Lung microvascular endothelial cell (primary cell): ENCODE measurements around the gene DES. TPM values are rescaled to one million over a fixed set of nuclear protein-coding genes. Genes with fewer than 3 reads are reported as not detected.

Source experiments
- DNase-seq, 2 donors: peaks; one replicate each; pipeline versions ENCODE4 v3.0.0 to v3.0.0-alpha.2; 2010; ENCODE audit warnings: low read depth in 2 of 2
- total RNA-seq: library from RNA; depleted of rRNA; stranded (reverse); fragments of >200 nt; gene quantifications from 2 replicates; pipeline ENCODE4 v1.2.1, GENCODE V29; 2014

Gene DES
- total RNA-seq, 1 donor from 2014 or later: 0.20 TPM

DNA sequence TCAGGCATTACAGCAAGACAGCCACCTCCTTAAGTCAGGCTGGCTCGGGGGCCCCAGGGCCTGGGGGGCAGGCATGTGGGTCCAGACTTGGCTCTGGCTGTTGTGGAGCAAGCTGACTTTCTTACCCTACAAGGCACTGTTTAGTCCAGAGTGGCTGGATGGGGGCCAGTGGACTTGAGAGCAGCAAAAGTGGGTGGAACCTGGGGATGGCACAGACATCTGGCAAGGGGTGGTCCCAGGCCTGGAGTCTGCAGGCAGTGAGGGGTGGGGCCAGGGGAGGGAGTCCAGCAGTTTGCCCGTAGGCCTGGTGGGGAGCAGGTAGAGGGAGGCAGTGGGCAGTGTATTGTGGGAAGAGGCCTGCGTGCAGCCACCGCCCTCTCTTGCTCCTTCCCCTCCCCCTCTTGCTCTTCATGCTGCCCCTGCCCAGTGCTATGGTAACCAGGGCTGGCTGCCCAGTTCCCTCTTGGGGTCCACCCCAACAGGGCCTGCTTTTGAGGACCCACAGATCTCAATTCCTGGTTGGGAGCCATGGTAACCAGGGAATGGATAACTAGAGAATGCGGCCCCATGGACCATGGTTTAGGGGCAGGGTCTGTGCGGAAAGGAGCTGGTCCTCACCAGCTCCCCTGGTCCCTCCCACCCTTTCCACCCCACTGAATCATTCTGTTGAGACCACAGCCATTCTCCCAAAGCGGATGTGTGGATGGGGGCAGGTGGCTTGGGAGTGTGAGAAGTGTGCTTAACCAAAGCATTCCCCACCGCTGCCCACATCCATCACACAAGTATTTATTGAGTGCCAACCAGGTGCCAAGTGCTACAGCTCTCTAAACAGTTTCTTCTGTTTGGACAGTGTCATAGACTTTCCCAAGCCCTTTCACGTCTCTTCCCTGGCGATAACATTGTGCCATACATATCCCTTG, 35.8 kb downstream of the DES start:
- DNase-seq: no peak

DNA sequence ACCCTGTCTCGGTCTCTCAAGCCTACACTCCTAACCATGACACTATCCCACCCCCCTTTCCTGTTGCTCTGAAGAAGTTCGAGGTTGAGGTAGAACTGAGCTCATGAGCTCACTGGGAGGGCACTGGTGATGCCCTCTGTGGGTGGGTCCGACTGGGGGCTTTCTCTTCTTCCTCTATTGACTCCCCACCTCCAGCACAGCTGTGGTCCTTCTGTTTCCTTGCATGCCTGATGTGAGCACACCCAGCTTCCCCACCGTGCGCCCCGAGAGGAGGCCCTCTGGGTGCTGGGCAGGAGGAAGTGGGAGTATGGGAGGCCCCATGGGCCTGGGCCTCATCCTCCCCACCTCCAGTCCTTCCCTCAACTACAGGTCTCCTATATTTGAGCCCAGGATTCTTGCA, 37.4 kb downstream of the DES start:
- DNase-seq: no peak

DNA sequence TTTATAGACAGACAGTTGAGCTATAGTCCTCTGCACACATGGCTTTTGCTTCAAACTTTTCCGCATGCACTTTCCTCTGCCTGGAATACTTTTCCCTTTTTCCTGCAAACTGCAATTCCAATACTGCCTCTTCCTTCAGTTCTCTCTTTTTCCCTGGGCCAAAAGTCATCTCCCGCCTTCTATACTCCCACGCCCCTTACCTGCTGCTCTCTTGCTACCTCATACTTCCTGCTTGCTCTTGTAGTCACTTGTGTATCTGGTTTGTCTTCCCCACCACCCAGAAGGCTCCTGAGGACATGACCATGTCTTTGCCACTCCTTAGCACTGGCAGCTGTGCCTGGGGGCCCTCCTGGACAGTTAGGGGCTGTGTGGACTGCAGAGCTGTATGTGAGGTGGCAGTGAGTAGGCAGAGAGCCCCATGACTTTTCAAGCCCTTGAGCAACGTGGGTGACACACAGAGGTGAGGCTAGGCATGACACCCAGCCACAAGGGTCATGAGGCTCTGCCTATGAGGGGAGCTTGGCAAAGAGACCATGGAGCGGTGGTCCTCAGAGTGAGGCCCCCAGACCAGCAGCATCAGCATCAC, 39.7 kb downstream of the DES start:
- DNase-seq: no peak

DNA sequence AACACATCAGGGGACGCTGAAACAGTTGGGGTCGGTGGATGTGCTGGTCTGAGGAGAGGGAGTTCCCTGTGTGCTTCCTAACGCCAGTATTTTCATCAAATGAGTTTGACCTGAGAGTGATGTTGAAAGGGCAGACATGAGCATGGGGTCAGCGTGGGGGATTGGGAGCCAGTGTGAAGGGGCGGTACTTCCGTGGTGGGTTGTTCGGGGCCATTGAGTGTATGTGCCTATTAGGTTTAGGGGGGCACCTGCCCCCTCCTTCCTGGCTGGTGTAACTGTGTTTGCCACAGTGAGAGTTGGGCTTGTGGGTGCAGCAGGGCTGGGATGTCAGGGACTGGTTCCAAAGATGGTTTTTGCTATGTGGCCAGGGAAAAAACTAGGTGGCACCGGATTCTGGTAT, 40.8 kb downstream of the DES start:
- no peak for DNase-seq

DNA sequence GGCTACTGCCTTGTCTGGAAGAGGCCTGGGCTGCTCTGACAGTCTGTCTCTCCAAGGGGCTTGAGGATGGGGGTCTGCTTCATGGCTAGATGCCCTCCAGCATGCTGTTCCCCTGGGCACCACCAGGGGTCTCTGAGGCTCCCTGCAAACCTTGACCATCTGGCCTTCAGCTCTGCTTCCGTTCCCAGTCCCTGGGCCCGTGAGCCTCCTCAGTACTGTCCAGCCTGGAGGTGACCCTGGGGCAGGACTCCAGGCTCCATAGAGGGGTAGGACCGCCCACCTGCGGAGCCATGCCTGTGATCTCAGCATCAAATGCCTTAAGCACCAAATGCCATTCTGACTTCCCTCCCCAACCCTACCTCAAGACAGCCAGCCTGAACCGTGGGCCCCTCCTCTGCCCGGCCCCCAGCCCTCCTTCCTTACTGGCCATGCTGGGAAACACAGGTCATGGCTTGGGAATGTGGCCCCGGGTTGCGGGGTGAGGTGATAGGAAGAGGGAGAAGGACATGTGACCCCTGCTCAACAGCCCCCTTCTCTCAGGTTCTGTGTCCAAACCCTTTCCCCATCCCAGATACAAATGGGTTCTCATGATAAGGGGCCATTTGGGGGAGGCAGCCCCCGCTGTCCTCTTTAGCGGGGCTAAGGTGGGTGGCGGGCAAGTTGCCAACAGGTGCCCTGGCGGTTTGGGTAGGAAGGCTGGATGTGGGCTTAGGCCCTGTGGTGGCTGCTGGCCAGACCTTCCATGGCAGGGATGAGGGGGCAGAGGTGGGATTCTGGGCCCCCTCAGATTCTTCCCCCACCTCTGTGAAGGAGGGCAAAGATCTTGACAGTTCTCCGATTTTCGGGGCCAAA, 41.5 kb downstream of the DES start:
- peak; percentile 49 to 58 for DNase-seq

DNA sequence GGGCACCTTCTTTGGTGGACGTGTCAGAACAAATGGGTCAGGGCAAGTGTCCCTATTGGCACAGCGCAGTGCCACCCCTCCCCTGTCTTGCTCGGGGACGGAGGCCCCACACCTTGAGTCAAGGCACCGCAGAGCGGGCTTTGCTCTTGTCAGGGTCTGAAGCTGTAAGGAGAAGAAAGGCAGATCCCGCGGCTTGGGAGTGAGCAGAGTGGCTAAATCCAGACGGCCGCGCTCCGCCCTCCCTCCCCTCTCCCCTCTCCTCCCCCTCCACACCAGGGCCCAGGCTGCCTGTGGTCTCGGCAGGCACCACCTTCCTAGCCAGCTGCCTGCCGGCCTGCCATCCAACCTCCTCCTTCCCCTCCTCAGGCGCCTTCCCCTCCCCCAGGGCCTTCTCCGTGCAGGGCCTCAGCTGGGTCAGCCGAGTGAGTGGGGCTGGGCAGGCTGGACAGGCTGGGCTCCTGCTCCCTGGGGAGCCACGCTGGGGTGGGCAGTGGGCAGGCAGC, 42.3 kb downstream of the DES start:
- no peak for DNase-seq

DNA sequence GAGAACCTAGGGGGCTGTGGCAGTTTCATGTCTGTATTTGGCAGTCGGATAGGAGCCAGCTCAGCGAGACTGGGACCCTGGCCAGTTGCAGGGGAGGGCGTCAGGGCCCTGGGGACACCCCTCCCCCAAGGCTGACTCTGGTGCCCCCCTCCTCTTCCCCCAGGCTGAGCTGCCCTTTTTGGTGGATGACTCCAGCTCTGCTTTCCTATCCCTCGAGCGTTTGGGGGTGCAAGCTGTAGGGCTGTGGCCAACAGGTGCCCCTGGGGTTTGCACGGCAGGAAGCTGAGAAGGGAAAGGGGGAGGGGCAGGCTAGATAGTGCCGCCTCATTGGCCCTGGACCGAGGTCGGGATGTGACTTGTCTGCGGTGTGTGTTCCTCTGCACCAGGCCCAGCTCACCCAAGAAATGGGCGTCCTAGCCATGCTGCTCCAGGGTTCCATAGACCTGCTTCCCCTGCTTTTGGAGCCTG, 42.9 kb downstream of the DES start:
- no peak for DNase-seq

DNA sequence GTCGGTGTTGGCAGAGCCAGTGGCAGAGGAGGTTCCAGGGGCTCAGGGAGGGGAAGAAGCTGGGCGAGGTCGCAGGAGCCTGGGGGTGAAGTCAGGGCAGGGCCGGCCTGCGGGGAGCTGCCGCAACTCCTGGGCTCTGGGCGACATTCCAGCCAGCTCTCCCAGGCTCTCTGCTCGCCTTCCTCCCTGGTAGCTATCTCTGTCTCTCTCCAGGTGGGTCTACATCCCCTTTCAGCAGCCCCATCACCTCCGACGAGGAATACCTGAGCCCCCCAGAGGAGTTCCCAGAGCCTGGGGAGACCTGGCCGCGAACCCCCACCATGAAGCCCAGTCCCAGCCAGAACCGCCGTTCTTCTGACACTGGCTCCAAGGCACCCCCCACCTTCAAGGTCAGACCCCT, 43.5 kb downstream of the DES start:
- no peak for DNase-seq

DNA sequence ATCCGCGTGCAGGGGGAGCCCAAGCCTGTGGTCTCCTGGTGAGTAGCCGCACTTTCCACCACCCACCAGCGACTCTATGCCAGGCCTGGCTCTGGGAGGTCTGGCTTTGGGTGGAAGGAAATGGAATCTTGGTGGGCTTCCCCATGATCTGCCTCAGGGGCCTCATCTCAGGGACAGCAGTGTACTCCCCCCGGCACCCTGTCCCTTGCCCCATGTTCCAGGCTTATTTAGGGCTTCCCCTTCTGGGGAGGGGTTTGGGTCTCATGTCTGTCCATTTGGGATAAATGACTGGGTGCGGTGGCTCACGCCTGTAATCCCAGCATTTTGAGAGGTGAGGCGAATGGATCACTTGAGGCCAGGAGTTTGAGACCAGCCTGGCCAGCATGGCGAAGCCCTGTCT, 44.2 kb downstream of the DES start:
- DNase-seq: no peak

DNA sequence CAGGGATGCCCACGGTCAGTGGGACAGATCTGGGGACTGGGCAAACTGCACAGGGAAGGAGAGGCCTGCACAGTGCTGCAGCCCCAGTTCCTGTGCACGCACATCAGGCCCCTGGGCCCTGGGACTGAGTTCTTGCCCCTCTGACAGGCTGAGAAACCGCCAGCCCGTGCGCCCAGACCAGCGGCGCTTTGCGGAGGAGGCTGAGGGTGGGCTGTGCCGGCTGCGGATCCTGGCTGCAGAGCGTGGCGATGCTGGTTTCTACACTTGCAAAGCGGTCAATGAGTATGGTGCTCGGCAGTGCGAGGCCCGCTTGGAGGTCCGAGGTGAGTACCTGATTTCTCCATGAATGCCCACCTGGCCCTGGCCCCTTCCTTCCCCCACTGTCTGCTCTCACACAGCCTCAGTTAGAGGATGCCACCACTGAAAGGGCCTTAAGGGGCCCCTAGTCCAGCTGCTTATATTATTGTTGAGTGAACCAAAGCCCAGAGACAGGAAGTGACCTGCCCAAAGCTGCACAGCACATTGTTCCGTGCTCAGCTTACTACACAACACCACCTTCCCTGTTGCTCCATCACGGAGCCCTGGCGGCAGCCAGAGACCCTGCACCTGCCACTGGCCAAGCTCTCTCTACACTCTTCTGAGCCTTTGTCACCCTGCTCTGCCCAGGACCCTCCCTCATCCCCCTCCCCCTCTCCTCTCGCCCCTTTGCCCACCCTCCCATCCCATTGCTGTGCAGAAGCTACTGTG, 46.3 kb downstream of the DES start:
- no peak for DNase-seq

DNA sequence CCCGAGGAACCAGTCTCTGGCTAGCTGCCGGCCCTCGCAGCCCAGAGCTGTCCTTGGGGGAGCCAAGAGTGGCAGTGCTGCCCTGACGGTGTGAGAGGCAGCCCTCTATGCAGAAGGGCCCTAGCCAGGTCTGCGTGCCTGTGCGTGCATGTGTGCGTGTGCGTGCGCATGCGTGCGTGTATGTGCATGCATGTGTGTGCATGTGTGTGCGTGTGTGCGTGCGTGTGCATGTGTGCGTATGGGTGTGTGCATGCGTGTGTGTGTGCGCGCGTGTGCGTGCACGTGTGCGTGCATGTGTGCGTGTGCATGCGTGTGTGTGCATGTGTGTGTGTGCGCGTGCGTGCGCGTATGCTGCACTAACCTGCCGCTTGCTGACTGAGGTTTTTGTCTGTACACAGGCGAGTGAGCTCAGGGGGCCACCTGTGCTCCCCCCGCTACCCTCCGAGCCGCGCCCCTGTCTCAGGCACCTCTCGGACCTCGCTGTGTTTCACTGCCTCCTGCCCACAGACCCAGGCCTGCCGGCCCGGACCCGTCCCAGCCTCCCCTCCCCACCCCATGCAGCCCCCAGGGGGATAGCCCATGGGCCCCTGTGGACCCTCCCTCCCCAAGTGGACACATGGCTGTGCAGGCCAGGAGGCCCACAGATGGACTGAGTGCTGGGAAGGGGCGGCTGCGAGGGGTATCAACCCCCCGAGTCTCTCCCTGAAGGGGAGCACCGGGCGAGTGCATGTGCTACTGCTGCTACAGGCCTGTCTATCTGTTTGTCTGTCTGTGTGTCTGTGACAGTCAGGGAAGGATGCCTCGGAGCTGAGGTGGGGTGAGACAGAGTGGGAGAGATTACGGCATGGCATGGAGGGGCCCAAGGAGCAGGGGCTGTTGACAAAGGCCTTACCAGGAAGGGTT, 47.7 kb downstream of the DES start:
- DNase-seq: no peak

DNA sequence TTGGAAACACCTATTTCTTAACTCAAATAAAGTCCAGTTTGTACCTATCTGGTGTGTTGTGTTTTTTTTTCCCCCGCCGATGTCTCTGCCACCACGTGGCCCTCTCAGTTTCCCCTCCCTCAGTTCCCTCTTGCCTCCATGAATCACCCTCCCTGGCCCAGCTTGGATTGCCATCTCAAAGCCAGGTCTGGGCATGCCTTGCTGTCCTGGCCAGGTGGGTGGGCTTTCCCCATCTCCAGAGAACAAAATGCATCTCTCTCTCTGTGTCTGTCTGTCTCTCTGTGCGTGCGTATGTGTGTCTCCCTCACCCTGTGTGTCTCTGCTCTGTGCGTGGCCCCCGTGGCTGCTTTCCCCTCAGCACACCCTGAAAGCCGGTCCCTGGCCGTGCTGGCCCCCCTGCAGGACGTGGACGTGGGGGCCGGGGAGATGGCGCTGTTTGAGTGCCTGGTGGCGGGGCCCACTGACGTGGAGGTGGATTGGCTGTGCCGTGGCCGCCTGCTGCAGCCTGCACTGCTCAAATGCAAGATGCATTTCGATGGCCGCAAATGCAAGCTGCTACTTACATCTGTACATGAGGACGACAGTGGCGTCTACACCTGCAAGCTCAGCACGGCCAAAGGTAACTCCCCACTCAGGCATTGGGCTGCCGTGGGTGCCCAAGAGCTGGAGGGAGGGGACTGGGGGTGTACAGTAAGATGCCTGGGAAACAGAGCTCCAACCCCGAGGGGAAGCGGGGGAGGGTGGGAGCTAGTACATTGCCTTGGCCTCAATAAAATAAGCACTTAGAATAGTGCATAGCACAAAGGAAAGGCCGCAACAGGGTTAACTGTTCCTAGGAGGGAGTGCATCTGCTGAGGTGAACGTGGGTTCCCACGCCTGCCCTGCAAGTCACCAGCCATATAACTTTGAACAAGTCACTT, 48.9 kb downstream of the DES start:
- DNase-seq: no peak

DNA sequence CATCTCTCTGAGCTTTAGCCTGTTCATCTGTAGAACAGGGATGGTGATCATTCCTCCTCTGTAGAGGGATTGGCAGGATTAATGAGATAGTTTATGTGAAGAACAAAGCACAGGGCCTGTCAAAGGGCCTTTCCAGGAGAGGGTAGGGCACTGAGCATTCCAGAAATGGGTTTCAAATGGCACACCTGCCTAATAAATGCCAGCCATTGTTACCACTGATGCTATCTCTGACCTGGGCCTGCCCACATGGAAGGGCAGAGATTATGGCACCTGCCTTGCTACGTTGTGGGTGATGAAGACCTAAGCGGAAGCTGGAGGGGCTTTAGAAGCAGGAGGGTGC, 49.5 kb downstream of the DES start:
- no peak for DNase-seq

DNA sequence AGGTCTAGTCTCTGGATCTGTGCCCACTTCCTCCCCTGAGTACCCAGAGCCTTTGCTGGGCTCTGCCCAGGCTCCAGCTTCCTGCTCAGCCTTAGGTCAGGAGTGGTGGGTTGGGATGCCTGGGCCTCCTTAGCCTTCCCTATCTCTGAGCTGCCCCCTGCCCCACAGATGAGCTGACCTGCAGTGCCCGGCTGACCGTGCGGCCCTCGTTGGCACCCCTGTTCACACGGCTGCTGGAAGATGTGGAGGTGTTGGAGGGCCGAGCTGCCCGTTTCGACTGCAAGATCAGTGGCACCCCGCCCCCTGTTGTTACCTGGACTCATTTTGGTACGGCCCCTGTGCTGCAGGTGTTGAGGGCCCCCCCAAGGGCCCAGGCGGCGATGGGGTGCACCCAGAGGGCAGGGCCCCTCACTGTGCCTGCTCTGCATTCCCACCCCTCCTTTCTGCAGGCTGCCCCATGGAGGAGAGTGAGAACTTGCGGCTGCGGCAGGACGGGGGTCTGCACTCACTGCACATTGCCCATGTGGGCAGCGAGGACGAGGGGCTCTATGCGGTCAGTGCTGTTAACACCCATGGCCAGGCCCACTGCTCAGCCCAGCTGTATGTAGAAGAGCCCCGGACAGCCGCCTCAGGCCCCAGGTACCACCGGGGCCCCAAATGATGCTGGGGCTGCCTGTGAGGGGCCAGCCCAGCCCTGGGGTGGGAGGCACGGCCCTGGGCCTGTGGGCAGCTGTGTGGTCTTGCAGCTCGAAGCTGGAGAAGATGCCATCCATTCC, 50.4 kb downstream of the DES start:
- DNase-seq: no peak

DNA sequence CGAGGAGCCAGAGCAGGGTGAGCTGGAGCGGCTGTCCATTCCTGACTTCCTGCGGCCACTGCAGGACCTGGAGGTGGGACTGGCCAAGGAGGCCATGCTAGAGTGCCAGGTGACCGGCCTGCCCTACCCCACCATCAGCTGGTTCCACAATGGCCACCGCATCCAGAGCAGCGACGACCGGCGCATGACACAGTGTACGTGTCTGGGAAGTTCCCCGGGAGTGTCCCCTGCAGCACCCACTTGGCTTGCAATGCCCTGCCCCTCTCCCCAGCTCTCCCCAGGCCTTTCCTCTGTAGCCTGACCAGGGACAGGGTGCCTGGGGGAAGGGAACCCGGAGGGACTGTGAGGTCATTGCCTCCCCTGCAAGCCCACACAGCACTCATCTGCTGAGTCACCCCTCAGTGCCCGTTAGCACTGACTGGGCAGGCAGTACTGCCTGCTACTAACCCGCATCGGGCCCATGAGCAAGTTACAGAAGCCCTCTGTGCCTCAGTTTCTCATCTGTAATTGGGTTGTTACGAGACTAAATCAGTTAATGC, 51.1 kb downstream of the DES start:
- DNase-seq: peak in 1 of 2 donors; percentile 27

DNA sequence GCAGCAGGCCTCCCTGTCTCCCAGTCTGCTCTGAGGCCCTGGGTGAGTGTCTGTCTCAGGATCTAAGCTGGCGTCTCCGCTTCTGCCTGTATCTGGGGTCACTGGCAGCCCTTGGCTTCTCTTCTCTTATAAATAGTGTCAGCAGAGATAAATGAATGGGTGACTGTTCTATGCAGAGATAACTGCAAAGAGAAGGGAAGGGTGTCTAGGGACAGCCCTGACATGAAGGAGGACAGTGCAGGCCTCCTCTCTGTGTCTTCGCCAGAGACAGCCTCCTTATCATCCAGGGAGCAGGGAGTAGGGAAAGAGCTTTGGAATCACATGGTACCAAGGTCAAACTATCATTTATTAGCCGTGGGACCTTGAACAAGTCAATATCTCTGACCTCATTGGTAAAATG, 52.3 kb downstream of the DES start:
- no peak for DNase-seq

DNA sequence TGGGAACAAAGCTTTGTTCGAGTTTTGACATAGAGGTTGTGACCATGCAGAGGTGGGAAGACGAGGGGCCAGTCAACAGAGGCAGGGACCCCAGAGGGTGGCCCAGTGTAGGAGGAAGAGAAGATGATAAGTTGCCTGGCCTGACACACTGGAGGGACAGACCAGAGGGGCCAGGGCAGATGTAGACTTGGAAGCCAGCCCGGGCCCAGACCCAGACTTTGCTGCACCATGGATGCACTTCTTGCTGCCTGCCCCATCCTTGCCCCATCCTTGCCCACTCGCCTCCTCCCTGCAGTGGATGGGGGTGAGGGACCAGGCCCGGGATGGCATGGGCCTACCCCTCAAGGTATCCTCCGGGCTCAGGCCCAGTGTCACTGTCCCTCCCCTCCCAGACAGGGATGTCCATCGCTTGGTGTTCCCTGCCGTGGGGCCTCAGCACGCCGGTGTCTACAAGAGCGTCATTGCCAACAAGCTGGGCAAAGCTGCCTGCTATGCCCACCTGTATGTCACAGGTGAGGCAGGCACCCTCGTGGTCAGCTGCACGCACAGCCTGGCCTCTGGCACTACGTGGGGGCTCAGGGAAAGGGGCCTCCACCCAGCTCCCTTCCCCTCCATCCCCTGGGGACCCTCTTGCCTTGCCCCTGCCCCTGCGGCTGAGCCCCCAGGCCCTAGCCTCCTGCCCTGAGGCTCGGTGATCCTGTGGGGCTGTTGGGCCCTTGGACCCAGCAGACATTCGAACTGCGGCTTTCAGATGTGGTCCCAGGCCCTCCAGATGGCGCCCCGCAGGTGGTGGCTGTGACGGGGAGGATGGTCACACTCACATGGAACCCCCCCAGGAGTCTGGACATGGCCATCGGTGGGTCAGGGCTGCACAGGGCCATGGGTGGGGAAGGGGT, 53.5 kb downstream of the DES start:
- DNase-seq: no peak
